ENCODE measurements around the gene ID3.

The ID3 gene

DNA sequence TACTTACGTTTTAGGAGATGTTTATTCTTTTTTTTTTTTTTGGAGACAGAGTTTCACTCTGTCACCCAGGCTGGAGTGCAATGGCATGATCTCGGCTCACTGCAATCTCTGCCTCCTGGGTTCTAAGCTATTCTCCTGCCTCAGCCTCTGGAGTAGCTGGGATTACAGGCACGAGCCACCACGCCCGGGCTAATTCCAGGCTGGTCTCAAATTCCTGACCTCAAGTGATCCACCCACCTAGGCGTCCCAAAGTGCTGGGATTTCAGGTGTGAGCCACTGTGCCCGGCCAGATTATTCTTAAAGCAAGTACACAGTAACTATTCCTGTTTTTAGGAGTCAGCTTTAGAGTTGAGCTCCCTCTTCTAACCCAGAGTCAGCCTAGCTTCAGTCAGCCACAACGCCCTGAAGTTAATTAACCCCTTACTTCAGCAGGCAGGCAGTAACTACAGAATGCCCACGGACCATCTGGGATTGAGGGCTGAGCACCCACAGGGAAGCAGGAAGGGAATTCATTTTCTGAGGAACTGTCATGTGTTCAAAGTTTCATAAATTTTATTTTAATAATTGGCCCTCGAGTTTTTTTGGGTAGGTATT lies 5.3 kb upstream of the ID3 start:
- DNase-seq: no peak

- no peak for DNase-seq
Measured at GRCh38 chr1:23563755-23564374, 4.6 kb upstream of the ID3 start.

DNA sequence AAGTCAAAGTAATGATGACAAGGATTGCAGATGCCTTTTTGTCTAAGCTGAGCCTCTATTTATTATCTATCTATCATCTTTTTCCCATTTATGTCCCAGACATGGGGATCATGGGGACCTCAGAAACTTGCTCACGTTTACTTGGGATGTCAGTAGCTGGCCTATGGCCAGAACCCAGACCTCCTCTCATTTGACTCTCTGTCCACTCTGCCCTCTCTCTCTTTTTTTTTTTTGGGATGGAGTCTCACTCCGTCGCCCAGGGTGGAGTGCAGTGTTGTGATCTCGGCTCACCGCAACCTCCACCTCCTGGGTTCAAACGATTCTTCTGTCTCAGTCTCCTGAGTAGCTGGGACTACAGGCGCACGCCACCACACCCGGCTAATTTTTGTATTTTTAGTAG lies 3.7 kb upstream of the ID3 start:
- DNase-seq: no peak

- no peak for DNase-seq
Measured at GRCh38 chr1:23562137-23562876, 3.0 kb upstream of the ID3 start.

- DNase-seq: no peak
Measured at GRCh38 chr1:23561813-23562100, 2.5 kb upstream of the ID3 start.

GRCh38 chr1:23561076-23561812 lies 1.9 kb upstream of the ID3 start:
- DNase-seq: no peak

GRCh38 chr1:23559985-23560741 lies 862 bp upstream of the ID3 start:
- DNase-seq: no peak

DNA sequence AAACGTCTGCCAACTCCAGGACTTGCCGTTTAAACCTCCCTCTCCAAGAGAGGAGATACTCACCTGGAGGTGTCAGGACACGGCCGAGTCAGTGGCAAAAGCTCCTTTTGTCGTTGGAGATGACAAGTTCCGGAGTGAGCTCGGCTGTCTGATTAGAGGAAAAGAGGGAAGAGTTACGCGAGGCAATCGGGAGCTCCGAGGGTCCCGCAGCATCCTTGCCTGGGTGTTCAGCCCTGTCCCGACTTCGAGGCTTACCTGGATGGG lies 497 bp downstream of the ID3 start:
- no peak for DNase-seq

DNA sequence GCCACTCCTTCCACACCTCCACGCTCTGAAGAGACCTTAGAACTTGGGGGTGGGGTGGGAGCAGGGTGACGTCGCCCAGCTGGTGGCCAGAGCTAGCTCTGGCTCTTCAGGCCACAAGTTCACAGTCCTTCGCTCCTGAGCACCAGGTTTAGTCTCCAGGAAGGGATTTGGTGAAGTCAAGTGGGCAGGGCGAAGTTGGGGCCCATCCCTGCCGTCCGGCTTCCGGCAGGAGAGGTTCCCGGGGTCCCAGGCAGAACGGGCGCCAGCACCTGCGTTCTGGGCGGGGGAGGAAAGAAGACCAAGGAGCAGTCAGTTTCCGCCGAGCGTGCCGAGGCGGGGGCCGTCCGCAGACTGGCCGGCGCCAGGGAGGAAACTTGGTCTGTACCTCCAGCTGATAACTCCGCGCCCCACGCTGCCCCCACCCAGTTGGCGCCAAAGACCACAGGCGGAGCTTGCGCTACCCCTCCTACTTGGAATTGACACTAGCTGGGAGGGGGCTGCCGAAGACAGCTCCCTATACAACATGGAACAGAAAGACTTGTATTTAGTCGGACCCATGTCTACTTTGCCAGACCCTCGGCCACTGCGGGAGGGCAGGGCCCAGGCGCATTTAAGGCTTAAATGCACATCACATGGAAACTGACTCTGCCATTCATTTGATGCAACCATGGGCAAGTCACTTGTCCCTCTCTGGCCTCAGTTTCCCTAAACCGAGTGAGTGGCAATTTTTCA lies 995 bp downstream of the ID3 start:
- DNase-seq: peak; percentile 35

DNA sequence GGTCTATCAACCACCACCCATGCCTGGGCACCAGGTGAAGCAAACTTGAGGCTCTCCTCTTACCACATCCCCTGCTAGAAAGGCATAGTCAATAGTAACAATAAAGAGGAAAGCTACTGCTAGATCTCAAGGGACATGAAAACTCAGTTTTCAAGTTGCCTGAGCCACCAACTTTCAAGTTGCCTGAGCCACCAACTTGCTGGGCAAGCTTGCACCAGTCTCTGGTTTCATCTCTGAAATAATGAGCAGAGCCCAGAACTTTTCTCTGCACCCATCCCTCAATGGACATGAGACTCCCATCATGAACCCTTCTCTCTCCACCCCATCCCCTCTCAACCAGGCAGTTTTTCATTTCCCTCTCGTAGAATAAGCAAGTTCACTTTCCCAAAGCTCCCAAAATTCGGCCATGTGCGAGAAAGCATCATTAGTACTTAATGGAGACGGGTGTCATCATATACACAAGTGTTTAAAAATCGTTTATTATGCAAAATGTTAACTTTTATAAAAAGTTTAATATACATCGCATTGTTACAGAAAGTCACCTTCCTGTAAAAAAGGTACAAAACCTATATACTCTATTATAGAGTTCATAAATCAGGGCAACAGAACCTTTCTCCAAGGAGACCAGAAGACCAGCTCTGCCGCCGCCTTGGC lies 1.7 kb downstream of the ID3 start:
- no peak for DNase-seq

GRCh38 chr1:23556635-23557470 lies 2.4 kb downstream of the ID3 start:
- DNase-seq: no peak

GRCh38 chr1:23555986-23556634 lies 3.2 kb downstream of the ID3 start:
- DNase-seq: no peak

- DNase-seq: no peak
Measured at GRCh38 chr1:23555270-23555985, 3.9 kb downstream of the ID3 start.

DNA sequence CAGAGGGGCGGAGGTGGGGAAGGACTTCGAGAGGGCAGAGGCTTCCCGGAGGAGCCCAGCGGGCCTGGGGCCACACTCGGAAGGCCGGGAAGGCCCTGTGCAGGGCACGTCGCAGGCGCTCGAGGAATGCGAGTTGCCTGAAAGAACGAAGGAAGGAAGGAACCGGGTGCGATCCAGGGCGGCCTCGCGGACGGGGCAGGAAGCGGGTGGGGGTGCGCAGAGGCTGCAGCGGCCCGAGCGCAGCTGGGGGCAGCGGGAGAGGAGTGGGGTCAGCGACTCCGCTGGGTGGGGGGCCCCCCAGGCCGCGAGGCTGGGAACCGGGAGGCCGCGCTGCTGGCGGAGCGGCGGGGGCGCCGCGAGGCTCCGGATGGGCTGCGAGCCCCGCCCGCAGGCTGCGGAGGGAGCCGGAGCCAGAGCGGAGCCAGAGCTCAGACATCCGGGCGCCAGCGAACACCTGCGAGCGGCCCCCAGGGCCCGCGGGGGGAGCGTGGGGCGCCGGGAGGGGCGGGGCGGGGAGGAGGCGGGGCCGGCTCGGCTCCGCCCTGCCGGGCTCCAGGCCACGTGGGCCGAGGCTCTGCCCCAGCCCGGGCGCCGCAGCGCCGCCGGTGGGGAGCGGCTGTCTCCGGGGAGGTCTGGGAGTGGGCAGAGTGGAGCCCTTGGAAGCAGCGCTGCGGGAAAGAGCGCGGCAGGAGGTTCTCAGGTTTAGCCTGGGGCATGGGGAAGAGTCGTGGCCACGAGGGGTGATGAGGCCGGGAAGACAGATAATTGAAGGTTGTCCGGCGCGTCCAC lies 4.6 kb downstream of the ID3 start:
- peak; percentile 79 for DNase-seq

- DNase-seq: no peak
Measured at GRCh38 chr1:23554127-23554480, 5.2 kb downstream of the ID3 start.

GRCh38 chr1:23553231-23554126 lies 5.8 kb downstream of the ID3 start:
- no peak for DNase-seq

- DNase-seq: no peak
Measured at GRCh38 chr1:23551849-23552248, 7.5 kb downstream of the ID3 start.

DNA sequence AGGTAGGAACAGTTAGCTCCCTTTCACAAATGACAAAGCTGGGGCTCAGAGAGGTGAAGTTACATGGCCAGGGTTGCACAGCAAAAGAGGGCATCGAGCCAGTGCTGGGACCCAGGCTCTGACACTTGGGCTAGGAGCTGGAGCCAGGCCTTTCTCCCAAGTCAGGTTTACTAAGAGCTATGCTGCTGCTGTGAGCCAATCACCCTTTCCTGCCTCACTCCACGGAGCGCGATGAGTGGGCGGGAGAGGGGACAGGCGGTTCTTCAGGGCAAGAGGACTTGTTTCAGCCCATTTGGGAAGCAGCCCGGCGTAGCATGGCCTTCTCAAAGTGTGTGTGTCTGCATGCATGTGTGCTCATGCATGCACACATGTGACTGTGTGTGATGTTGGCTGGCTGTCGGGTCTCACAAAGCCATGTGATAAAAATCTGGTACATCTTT lies 10.6 kb downstream of the ID3 start:
- no peak for DNase-seq
